Camera-type eye (tissue), 1 donor: ENCODE data around the gene PNMA3. TPM values are rescaled to one million over a fixed set of nuclear protein-coding genes. Genes with fewer than 3 reads are reported as not detected.

Experiments
- total RNA-seq: library from RNA; depleted of rRNA; stranded (reverse); fragments of >200 nt; gene quantifications from one replicate; pipeline ENCODE4 v1.2.3, GENCODE V29; 2014

PNMA3 gene
- total RNA-seq, result 11.4 TPM

GRCh38 chrX:153055871-153056749, at the start of gene PNMA3:
PNMA3 (plus strand) TSS chrX:153056470; CDS start chrX:153057056, 586 bp downstream.

GRCh38 chrX:153071909-153072583, 15.8 kb downstream of the PNMA3 start, which contains the start of gene PNMA6A:
PNMA6A (plus strand) TSS chrX:153072454; CDS start chrX:153073063, 609 bp downstream.

Other genes starting within 250 kb of the PNMA3 start
- gene CETN2, start 225.7 kb upstream of the PNMA3 start, total RNA-seq, result 35.5 TPM
- 8.4 TPM for gene NSDHL, start 225.4 kb upstream of the PNMA3 start, total RNA-seq
- gene ZNF185, start 158.4 kb upstream of the PNMA3 start, total RNA-seq, result 14.3 TPM
- gene PNMA5, start 62.4 kb upstream of the PNMA3 start, total RNA-seq, result not detected
- 11.5 TPM for gene PNMA6A, start 16.0 kb downstream of the PNMA3 start, total RNA-seq
- gene MAGEA1, start 122.8 kb downstream of the PNMA3 start, total RNA-seq, result not detected